Posterior vena cava (tissue), 2 donors: ENCODE measurements around the gene RHOXF2B. TPM values are rescaled to one million over a fixed set of nuclear protein-coding genes. Genes with fewer than 3 reads are reported as not detected.

Experiments
- DNase-seq: peaks from one replicate; pipeline ENCODE4 v3.0.0-alpha.2; 2020; ENCODE audit warnings: low spot score
- intact Hi-C, 2 donors: fragments of 100-400 bp; cut with DNase I; formaldehyde crosslinking; loops; one replicate each; pipeline versions ENCODE4 v1.14.1 to v1.14.2; 2022 to 2023
- total RNA-seq, 2 donors: library from RNA; stranded (reverse); fragmentation: NEBNext Ultra II Directional; extraction: Animal tissue kit (Norgen Biotek cat#: 25700); gene quantifications; one replicate each; pipeline ENCODE4 v1.2.1, GENCODE V29; 2021
- donor health status: DM: yes; HTN: yes; CAD: no.
- donor health status: DM: yes; HTN: yes; CAD: no.

The RHOXF2B gene
- total RNA-seq, 2 donors from 2014 or later = not detected

- intact Hi-C loops = no loop called here
- DNase-seq = no peak
Observed at GRCh38 chrX:120023259-120023658, 54.2 kb downstream of the RHOXF2B start.

GRCh38 chrX:120022763-120023162 lies 54.7 kb downstream of the RHOXF2B start:
- intact Hi-C loops = no loop called here
- DNase-seq = no peak

Other genes starting within 250 kb of the RHOXF2B start
- gene UPF3B, start 224.7 kb downstream of the RHOXF2B start, total RNA-seq = 1 to 10 TPM; 5.4 to 6.8 TPM
- 10 to 100 TPM in 1 of 2 donors, 1 to 10 TPM in 1; 8.2 to 10.2 TPM for gene RNF113A, start 206.0 kb downstream of the RHOXF2B start, total RNA-seq
- gene NDUFA1, start 205.9 kb downstream of the RHOXF2B start, total RNA-seq = 10 to 100 TPM; 65.9 to 74.7 TPM
- not detected for gene AKAP14, start 181.8 kb downstream of the RHOXF2B start, total RNA-seq
- gene NKAP, start 133.9 kb downstream of the RHOXF2B start, total RNA-seq = 1 to 10 TPM; 5.9 to 8.4 TPM
- gene RHOXF1, start 38.2 kb upstream of the RHOXF2B start, total RNA-seq = not detected
- not detected for gene RHOXF2, start 80.9 kb upstream of the RHOXF2B start, total RNA-seq
- 1 to 10 TPM; 7.4 to 7.8 TPM for gene ZBTB33, start 173.1 kb upstream of the RHOXF2B start, total RNA-seq
- 1 to 10 TPM; 1.6 to 6.3 TPM for gene TMEM255A, start 233.8 kb upstream of the RHOXF2B start, total RNA-seq